Measurements from ENCODE around the gene TMEM145.
A peak's percentile ranks its signal among the peaks of the same experiment; 100 is the strongest.

TMEM145 gene

GRCh38 chr19:42301646-42302203 lies 11.4 kb upstream of the TMEM145 start, which contains the start of gene PRR19:
TSS of gene PRR19 (plus strand) at chr19:42302132. CDS start at chr19:42309585, 7,453 bp downstream.
- Mint-ChIP-seq H3K36me3 (ENCODE audit: low read depth) (peaks cover 4% of the 10 kb centered on the region), H3K9me3 (no peaks in the 10 kb centered on the region), H3K27me3 (peaks cover 8% of the 10 kb centered on the region), H3K27ac (peak within 1 kb of the TSS; percentile 75), H3K4me1 (ENCODE audit: low read depth) (peaks cover 29% of the 10 kb centered on the region), H3K4me3 (peak within 1 kb of the TSS; percentile 89)
- intact Hi-C loops (cut with micrococcal nuclease), result no loop called here

DNA sequence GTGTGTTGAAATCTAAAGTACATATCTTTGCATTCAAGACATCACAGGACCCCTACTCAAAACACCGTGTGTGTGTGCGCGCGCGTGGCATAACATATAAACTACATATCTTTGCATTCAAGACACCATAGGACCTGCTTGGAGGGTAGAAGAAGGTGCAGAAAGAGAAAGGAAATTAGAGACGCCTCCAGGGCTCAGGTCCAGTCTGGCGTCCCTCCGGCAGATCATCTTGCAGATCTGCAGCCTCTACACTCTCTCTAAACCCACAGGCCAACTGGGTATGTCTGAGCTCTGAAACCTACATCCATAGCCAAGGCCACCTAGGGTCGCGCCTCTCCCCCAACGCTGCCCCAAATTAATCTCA lies 10.0 kb upstream of the TMEM145 start:
- peaks cover 8% of the 10 kb centered on the region for H3K27me3 Mint-ChIP-seq
- H3K9me3 Mint-ChIP-seq, result no peaks in the 10 kb centered on the region
- intact Hi-C loops (cut with micrococcal nuclease), result no loop called here
- H3K36me3 Mint-ChIP-seq (ENCODE audit: low read depth), result no peaks in the 10 kb centered on the region
- H3K4me1 Mint-ChIP-seq (ENCODE audit: low read depth), result peaks cover 35% of the 10 kb centered on the region
- no peak overlapping the region for H3K4me3 Mint-ChIP-seq
- H3K27ac Mint-ChIP-seq, result peak overlapping the region; percentile 75

- H3K27ac Mint-ChIP-seq, result peak overlapping the region; percentile 75
- peaks cover 35% of the 10 kb centered on the region for H3K4me1 Mint-ChIP-seq (ENCODE audit: low read depth)
- H3K9me3 Mint-ChIP-seq, result no peaks in the 10 kb centered on the region
- intact Hi-C loops (cut with micrococcal nuclease), result no loop called here
- no peak overlapping the region for H3K4me3 Mint-ChIP-seq
- H3K27me3 Mint-ChIP-seq, result peaks cover 8% of the 10 kb centered on the region
- H3K36me3 Mint-ChIP-seq (ENCODE audit: low read depth), result no peaks in the 10 kb centered on the region
These were observed 9.2 kb upstream of the TMEM145 start for GRCh38 chr19:42303876-42304275.

DNA sequence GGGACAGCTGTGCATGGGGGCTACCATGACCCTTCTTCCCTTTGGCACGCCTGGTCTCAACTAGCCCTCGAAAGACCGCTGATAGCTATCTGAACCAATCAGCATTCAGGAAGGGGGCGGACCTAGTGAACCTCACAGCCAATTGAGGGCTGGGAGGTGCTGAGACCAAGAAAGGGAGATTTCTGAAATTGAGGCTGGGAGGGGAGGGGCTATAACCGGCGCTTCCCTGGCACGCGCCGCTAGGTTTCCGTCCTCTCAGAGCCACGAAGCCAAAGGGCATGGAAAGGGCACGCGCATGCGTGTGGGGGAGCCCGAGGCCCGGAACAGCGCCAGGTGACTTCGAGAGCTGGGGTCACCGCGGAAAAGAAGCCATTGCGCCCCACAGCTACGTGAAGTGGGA lies 6.5 kb upstream of the TMEM145 start:
- Mint-ChIP-seq H3K4me1 (ENCODE audit: low read depth) (peaks cover 25% of the 10 kb centered on the region), H3K27me3 (peaks cover 20% of the 10 kb centered on the region), H3K4me3 (no peak overlapping the region), H3K9me3 (no peaks in the 10 kb centered on the region), H3K36me3 (ENCODE audit: low read depth) (no peaks in the 10 kb centered on the region), H3K27ac (no peak overlapping the region)
- intact Hi-C loops (cut with micrococcal nuclease), result no loop called here

DNA sequence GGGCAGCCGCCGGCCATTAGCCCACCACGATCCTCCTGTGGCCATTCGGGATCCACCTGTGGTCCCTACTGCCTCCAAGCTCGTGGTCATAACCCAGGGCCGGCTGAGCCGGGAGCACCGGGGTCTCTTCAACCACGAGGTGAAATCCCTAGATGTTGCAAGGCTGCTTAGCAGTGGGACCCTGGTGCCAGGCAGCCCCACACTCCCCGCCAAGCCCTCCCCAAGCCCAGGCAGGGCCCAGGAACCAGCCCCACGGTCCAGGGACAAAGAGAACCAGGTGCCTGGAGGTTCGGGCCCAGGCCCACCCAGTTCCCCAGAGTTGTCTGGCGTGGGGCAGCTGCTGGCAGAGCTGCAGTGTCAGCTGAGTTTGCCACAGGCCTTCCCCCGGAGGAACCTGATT lies 3.4 kb upstream of the TMEM145 start:
- no peaks in the 10 kb centered on the region for H3K9me3 Mint-ChIP-seq
- H3K4me3 Mint-ChIP-seq, result no peak overlapping the region
- intact Hi-C loops (cut with micrococcal nuclease), result no loop called here
- no peaks in the 10 kb centered on the region for H3K36me3 Mint-ChIP-seq (ENCODE audit: low read depth)
- H3K27ac Mint-ChIP-seq, result no peak overlapping the region
- peaks cover 46% of the 10 kb centered on the region for H3K27me3 Mint-ChIP-seq
- H3K4me1 Mint-ChIP-seq (ENCODE audit: low read depth), result peaks cover 20% of the 10 kb centered on the region

- intact Hi-C loops (cut with micrococcal nuclease), result no loop called here
- Mint-ChIP-seq H3K4me3 (no peak overlapping the region), H3K27ac (no peak overlapping the region), H3K9me3 (no peaks in the 10 kb centered on the region), H3K36me3 (ENCODE audit: low read depth) (no peaks in the 10 kb centered on the region), H3K27me3 (peaks cover 56% of the 10 kb centered on the region), H3K4me1 (ENCODE audit: low read depth) (peaks cover 20% of the 10 kb centered on the region)
These were observed 1.5 kb upstream of the TMEM145 start for GRCh38 chr19:42311657-42312056.

DNA sequence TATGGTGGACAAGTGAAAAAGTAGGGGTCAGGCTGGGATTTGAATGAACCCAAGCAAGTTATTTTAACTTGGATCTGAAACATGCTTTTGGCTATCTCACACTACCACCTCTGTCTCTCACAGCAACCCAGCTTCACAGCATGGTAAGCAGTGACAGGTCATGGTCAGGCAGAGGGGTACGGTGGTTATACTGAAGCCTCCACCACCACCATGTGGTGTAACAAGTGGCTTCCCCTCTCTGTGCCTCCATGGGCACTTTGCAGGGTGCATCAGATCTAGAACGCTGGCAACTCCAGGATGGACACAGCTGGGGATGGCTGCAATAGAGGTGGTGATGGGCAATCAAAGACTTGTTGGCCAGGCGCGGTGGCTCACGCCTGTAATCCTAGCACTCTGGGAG lies 739 bp upstream of the TMEM145 start:
- Mint-ChIP-seq H3K4me3 (no peak overlapping the region), H3K4me1 (ENCODE audit: low read depth) (peaks cover 21% of the 10 kb centered on the region), H3K27me3 (peaks cover 60% of the 10 kb centered on the region)

GRCh38 chr19:42313840-42314755 lies 989 bp downstream of the TMEM145 start:
- intact Hi-C loops (cut with micrococcal nuclease), result no loop called here
- peaks cover 60% of the 10 kb centered on the region for H3K27me3 Mint-ChIP-seq
- H3K36me3 Mint-ChIP-seq (ENCODE audit: low read depth), result no peaks in the 10 kb centered on the region
- no peak overlapping the region for H3K4me3 Mint-ChIP-seq
- H3K27ac Mint-ChIP-seq, result no peak overlapping the region
- H3K9me3 Mint-ChIP-seq, result no peaks in the 10 kb centered on the region
- peaks cover 21% of the 10 kb centered on the region for H3K4me1 Mint-ChIP-seq (ENCODE audit: low read depth)

More for the DNA sequence above, 739 bp upstream of the TMEM145 start:
- no peaks in the 10 kb centered on the region for H3K9me3 Mint-ChIP-seq
- intact Hi-C loops (cut with micrococcal nuclease), result no loop called here
- no peaks in the 10 kb centered on the region for H3K36me3 Mint-ChIP-seq (ENCODE audit: low read depth)
- no peak overlapping the region for H3K27ac Mint-ChIP-seq

DNA sequence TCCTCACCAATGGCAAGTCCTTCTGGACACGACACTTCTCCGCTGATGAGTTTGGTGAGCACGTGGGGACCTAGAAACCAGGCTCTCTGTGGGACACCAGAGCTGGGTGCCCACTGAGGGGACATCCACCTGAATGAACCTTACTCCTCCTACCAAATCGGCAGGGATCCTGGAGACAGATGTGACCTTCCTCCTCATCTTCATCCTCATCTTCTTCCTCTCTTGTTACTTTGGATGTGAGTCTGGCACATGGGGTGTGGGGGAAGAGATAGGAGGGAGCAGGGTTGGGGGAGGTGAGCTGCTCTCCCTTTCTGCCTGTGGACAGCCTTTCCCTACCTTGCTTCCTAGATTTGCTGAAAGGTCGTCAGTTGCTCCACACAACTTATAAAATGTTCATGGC lies 1.9 kb downstream of the TMEM145 start:
- intact Hi-C loops (cut with micrococcal nuclease), result no loop called here
- Mint-ChIP-seq H3K36me3 (ENCODE audit: low read depth) (no peaks in the 10 kb centered on the region), H3K9me3 (no peaks in the 10 kb centered on the region), H3K27ac (no peak overlapping the region), H3K4me1 (ENCODE audit: low read depth) (peaks cover 21% of the 10 kb centered on the region), H3K27me3 (peaks cover 62% of the 10 kb centered on the region), H3K4me3 (no peak overlapping the region)

DNA sequence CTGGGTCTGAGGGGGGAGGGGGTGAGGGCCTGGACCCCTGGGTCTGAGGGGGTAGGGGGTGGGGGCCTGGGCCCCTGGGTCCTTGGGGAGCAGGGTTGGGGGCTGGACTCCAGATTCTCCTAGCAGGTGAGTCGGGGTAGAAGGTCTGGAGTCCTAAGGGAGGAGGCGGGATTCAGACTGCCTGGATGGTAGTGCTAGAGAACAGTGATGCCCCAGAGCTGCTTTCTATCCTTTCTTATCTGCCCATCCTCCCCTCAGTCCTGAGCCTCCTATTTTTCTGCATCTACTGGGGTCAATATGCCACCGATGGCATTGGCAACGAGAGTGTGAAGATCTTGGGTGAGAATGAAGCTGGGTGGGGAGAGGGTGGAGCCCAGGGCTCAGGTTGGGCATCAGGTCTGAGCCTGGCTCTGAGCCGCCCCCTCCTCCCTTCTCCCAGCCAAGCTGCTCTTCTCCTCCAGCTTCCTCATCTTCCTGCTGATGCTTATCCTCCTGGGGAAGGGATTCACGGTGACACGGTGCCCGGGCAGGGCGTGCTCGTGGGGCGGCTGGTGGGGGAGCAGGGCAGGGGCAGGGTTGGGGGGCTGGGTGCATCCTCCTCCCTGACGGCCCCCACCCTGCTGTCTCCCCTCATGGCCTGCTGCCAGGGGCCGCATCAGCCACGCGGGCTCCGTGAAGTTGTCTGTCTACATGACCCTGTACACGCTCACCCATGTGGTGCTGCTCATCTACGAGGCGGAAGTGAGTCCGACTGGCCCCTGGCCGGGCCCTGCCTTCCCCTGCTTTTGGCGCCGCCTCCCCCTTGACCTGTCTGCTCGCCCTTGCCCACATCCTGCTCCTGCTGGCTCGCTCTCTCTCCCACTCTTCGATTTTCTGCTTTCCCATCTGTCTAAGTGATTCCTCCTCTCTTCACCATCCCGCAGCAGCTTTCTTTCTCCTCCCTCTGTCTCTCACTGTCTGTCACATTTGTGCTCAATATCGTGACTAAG lies 3.4 kb downstream of the TMEM145 start:
- Mint-ChIP-seq H3K36me3 (ENCODE audit: low read depth) (no peaks in the 10 kb centered on the region), H3K27me3 (peaks cover 66% of the 10 kb centered on the region), H3K4me1 (ENCODE audit: low read depth) (peaks cover 21% of the 10 kb centered on the region), H3K9me3 (no peaks in the 10 kb centered on the region), H3K4me3 (peak overlapping the region; percentile 20), H3K27ac (peak overlapping the region; percentile 35)
- intact Hi-C loops (cut with micrococcal nuclease), result no loop called here

DNA sequence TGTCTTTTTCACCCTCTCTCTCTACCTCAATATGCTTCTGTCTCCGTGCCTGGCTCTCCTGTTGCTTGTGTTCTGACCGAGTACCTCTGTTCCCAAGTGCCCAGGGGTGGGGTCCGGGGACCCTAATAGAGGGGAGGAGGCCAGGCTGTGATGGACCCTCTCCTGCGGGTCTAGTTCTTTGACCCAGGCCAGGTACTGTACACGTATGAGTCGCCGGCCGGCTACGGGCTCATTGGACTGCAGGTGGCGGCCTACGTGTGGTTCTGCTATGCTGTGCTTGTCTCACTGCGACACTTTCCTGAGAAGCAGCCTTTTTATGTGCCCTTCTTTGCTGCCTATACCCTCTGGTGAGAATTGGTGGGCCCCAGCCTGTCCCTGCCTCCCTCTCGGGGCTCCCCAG lies 4.4 kb downstream of the TMEM145 start:
- H3K27ac Mint-ChIP-seq, result no peak overlapping the region
- H3K4me1 Mint-ChIP-seq (ENCODE audit: low read depth), result peaks cover 21% of the 10 kb centered on the region
- no peaks in the 10 kb centered on the region for H3K9me3 Mint-ChIP-seq
- H3K27me3 Mint-ChIP-seq, result peaks cover 65% of the 10 kb centered on the region
- intact Hi-C loops (cut with micrococcal nuclease), result no loop called here
- no peaks in the 10 kb centered on the region for H3K36me3 Mint-ChIP-seq (ENCODE audit: low read depth)
- no peak overlapping the region for H3K4me3 Mint-ChIP-seq

GRCh38 chr19:42322305-42322704 lies 9.2 kb downstream of the TMEM145 start:
- H3K36me3 Mint-ChIP-seq (ENCODE audit: low read depth), result peaks cover 6% of the 10 kb centered on the region
- H3K9me3 Mint-ChIP-seq, result no peaks in the 10 kb centered on the region
- H3K27me3 Mint-ChIP-seq, result peaks cover 53% of the 10 kb centered on the region
- H3K27ac Mint-ChIP-seq, result no peak overlapping the region
- intact Hi-C loops (cut with micrococcal nuclease), result no loop called here
- H3K4me3 Mint-ChIP-seq, result no peak overlapping the region
- H3K4me1 Mint-ChIP-seq (ENCODE audit: low read depth), result peaks cover 19% of the 10 kb centered on the region

DNA sequence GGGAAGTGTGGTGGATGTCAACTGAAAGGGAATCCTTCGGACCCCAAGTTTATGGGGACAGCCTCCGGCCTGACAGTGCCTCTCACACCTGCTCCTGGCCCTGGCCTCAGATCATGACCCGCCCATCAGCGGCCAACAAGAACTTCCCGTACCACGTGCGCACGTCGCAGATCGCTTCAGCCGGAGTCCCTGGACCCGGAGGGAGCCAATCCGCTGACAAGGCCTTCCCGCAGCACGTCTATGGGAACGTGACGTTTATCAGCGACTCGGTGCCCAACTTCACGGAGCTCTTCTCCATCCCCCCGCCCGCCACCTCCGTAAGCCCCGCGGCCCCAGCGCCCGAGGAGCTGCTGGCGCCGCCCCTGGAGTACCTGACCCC lies 10.4 kb downstream of the TMEM145 start:
- Mint-ChIP-seq H3K4me1 (ENCODE audit: low read depth) (peaks cover 28% of the 10 kb centered on the region), H3K27ac (no peak overlapping the region), H3K4me3 (peak overlapping the region; percentile 20), H3K27me3 (peaks cover 53% of the 10 kb centered on the region), H3K9me3 (no peaks in the 10 kb centered on the region), H3K36me3 (ENCODE audit: low read depth) (peaks cover 6% of the 10 kb centered on the region)
- intact Hi-C loops (cut with micrococcal nuclease), result no loop called here

Measured in dendritic cell treated with granulocyte-macrophage colony-stimulating factor and Interleukin-4, amounts not matched to agents 40 ng/mL and 50 ng/mL, for 4 days (primary cell).